ENCODE results near the gene DCC. TPM values are rescaled to one million over a fixed set of nuclear protein-coding genes. Genes with fewer than 3 reads are reported as not detected.

Gene DCC
- total RNA-seq, 1 experiment from 2014 or later, result 0.72 TPM

- TF ChIP-seq ATF2 (CRISPR knock-in tag; IDR thresholded peaks at IDR 0.05; ENCODE audit: borderline replicate concordance, low read depth), result no peak
Observed at GRCh38 chr18:52394602-52395001, 54.6 kb downstream of the DCC start (continued).

GRCh38 chr18:52395146-52395852 is 55.3 kb downstream of the DCC start:
- DNase-seq (ENCODE audit: low spot score) (no peak), ATAC-seq (no peak)
- Mint-ChIP-seq H3K27me3 (ENCODE audit: low read depth) (no peaks in the 10 kb centered on the region), H3K36me3 (no peaks in the 10 kb centered on the region), H3K4me3 (no peak overlapping the region), H3K9me3 (no peaks in the 10 kb centered on the region), H3K27ac (no peak overlapping the region), H3K4me1 (no peaks in the 10 kb centered on the region; the same call in 1 of the 2 replicates)
- CTCF ChIA-PET, result interaction anchor here (0.8 to 1.4 kb wide), 2 partner anchors 57 to 727 kb away, joined by 3 read pairs; no protein-coding TSS in a partner anchor
- no peak for TF ChIP-seq E2F4 (CRISPR knock-in tag; IDR thresholded peaks at IDR 0.05; ENCODE audit: borderline replicate concordance, low read depth)
- TF ChIP-seq NR2C2 (CRISPR knock-in tag; IDR thresholded peaks at IDR 0.05), result no peak
- TF ChIP-seq ATF3 (CRISPR knock-in tag; conservative IDR thresholded peaks at IDR 0.05), result no peak
- TF ChIP-seq HMGXB4 (CRISPR knock-in tag; IDR thresholded peaks at IDR 0.05), result no peak
- TF ChIP-seq SMAD4 (CRISPR knock-in tag; IDR thresholded peaks at IDR 0.05), result no peak
- no peak for TF ChIP-seq ZNF671 (CRISPR knock-in tag; IDR thresholded peaks at IDR 0.05)
- no peak for TF ChIP-seq SP1 (CRISPR knock-in tag; conservative IDR thresholded peaks at IDR 0.05)
- no peak for TF ChIP-seq MYBL2 (CRISPR knock-in tag; IDR thresholded peaks at IDR 0.05)
- no peak for TF ChIP-seq ZNF512 (CRISPR knock-in tag; IDR thresholded peaks at IDR 0.05; ENCODE audit: borderline replicate concordance)
- POLR2A ChIA-PET, result interaction anchor here (1.0 kb wide), 1 partner anchor 8 kb away, joined by 4 read pairs; no protein-coding TSS in a partner anchor

GRCh38 chr18:52401236-52401635 is 61.2 kb downstream of the DCC start:
- no peak for DNase-seq (ENCODE audit: low spot score)
- Mint-ChIP-seq H3K27me3 (ENCODE audit: low read depth) (no peaks in the 10 kb centered on the region), H3K4me3 (no peak overlapping the region), H3K36me3 (no peaks in the 10 kb centered on the region), H3K27ac (no peak overlapping the region), H3K9me3 (0 out of 2 replicates have a peak, but pooled peaks cover 7% of the 10 kb centered on the region), H3K4me1 (no peaks in the 10 kb centered on the region)
- CTCF ChIA-PET, result no interaction called here
- TF ChIP-seq ZNF425 (CRISPR knock-in tag; conservative IDR thresholded peaks at IDR 0.05) (no peak), ZNF263 (CRISPR knock-in tag; IDR thresholded peaks at IDR 0.05; ENCODE audit: low read depth) (no peak), ZBTB43 (CRISPR knock-in tag; IDR thresholded peaks at IDR 0.05) (no peak), ZNF138 (CRISPR knock-in tag; conservative IDR thresholded peaks at IDR 0.05) (no peak), CTCF (IDR thresholded peaks at IDR 0.05) (no peak), CREM (CRISPR knock-in tag; IDR thresholded peaks at IDR 0.05) (no peak)
- POLR2A ChIA-PET, result no interaction called here
- ATAC-seq, result no peak
